ENCODE measurements around the gene PLEK.
"Not testable (repeated sequence)": the region's sequence is repeated elsewhere in the genome, so short reads cannot be mapped to it uniquely, and the experiment has no call there.

PLEK gene

GRCh38 chr2:68385907-68386287 lies 20.8 kb downstream of the PLEK start:
- no peak for FAIRE-seq

- FAIRE-seq, result no peak
Observed at GRCh38 chr2:68386365-68386764, 21.3 kb downstream of the PLEK start.

- FAIRE-seq, result no peak
Observed at GRCh38 chr2:68387408-68388350, 22.6 kb downstream of the PLEK start.

- FAIRE-seq, result no peak
Observed at GRCh38 chr2:68388358-68388757, 23.3 kb downstream of the PLEK start.

- FAIRE-seq, result no peak
Observed at GRCh38 chr2:68388772-68389171, 23.7 kb downstream of the PLEK start.

GRCh38 chr2:68390114-68390513 lies 25.0 kb downstream of the PLEK start:
- no peak for FAIRE-seq

GRCh38 chr2:68390586-68390985 lies 25.5 kb downstream of the PLEK start:
- no peak for FAIRE-seq

- no peak for FAIRE-seq
Observed at GRCh38 chr2:68391099-68391498, 26.0 kb downstream of the PLEK start.

- FAIRE-seq, result no peak
Observed at GRCh38 chr2:68391869-68392268, 26.8 kb downstream of the PLEK start.

- FAIRE-seq, result no peak
Observed at GRCh38 chr2:68396093-68396492, 31.0 kb downstream of the PLEK start.

- not testable (repeated sequence) for FAIRE-seq
Observed at GRCh38 chr2:68397704-68398263, 32.7 kb downstream of the PLEK start.

GRCh38 chr2:68403199-68403644 lies 38.1 kb downstream of the PLEK start:
- FAIRE-seq, result no peak

GRCh38 chr2:68404164-68404563 lies 39.1 kb downstream of the PLEK start:
- no peak for FAIRE-seq

GRCh38 chr2:68404893-68405799 lies 40.1 kb downstream of the PLEK start:
- FAIRE-seq, result no peak

GRCh38 chr2:68411397-68412126 lies 46.5 kb downstream of the PLEK start:
- FAIRE-seq, result no peak

GRCh38 chr2:68412127-68412819 lies 47.2 kb downstream of the PLEK start:
- FAIRE-seq, result no peak

GRCh38 chr2:68413466-68413865 lies 48.4 kb downstream of the PLEK start:
- FAIRE-seq, result no peak

- FAIRE-seq, result no peak
Observed at GRCh38 chr2:68414452-68414851, 49.4 kb downstream of the PLEK start.

GRCh38 chr2:68414876-68415275 lies 49.8 kb downstream of the PLEK start:
- FAIRE-seq, result no peak

- FAIRE-seq, result no peak
Observed at GRCh38 chr2:68415521-68415920, 50.4 kb downstream of the PLEK start.

- no peak for FAIRE-seq
Observed at GRCh38 chr2:68416081-68416675, 51.1 kb downstream of the PLEK start.
